Tibial nerve (tissue), 4 donors: ENCODE measurements around the gene ALKBH8. TPM values are rescaled to one million over a fixed set of nuclear protein-coding genes. Genes with fewer than 3 reads are reported as not detected.

ENCODE experiments used
- DNase-seq, 2 donors: peaks; one replicate each; pipeline ENCODE4 v3.0.0-alpha.2; 2019; ENCODE audit warnings: low spot score in 2 of 2
- H3K27ac ChIP-seq, 4 donors: fragments of 200-600 bp; sonication (generic) in 3 of 4; one replicate each; pipeline ENCODE4 v1.5.1; 2017 to 2019; ENCODE audit warnings: mild to moderate bottlenecking in 1 of 4
- H3K27me3 ChIP-seq, 2 donors: fragments of 200-600 bp; sonication (generic) in 1 of 2; one replicate each; pipeline versions ENCODE4 v1.5.1 to v1.6.0; 2017 to 2019
- H3K36me3 ChIP-seq, 3 donors: fragments of 200-600 bp; sonication (generic); one replicate each; pipeline ENCODE4 v1.5.1; 2018 to 2019
- H3K4me1 ChIP-seq, 4 donors: fragments of 200-600 bp; sonication (generic) in 3 of 4; one replicate each; pipeline ENCODE4 v1.5.1; 2017 to 2019
- H3K4me3 ChIP-seq, 4 donors: fragments of 200-600 bp; sonication (generic) in 3 of 4; one replicate each; pipeline ENCODE4 v1.5.1; 2017 to 2019; ENCODE audit warnings: mild to moderate bottlenecking in 1 of 4, moderate library complexity in 1 of 4
- H3K9me3 ChIP-seq, 4 donors: fragments of 200-600 bp; sonication (generic) in 3 of 4; one replicate each; pipeline ENCODE4 v1.5.1; 2017 to 2019
- CTCF ChIP-seq, 5 experiments: fragments of 200-600 bp in 3 of 5; fragments of 450-650 bp in 2 of 5; sonication (generic) in 3 of 5; IDR thresholded peaks; one replicate each; pipeline ENCODE4 v1.5.1; 2016 to 2019; ENCODE audit warnings: antibody characterized with exemption in 5 of 5, mild to moderate bottlenecking in 3 of 5, moderate library complexity in 2 of 5
- EP300 ChIP-seq, 2 donors: sonication (generic); formaldehyde crosslinking; IDR thresholded peaks; one replicate each; pipeline ENCODE4 v1.6.1; 2017; ENCODE audit warnings: antibody characterized with exemption in 2 of 2, mild to moderate bottlenecking in 1 of 2
- POLR2A ChIP-seq, 2 donors: fragments of 450-650 bp; IDR thresholded peaks; one replicate each; pipeline ENCODE4 v1.6.1; 2017; ENCODE audit warnings: antibody characterized with exemption in 2 of 2, mild to moderate bottlenecking in 2 of 2, moderate library complexity in 2 of 2
- WGBS, 2 donors: methylation state at CpG; one replicate each; pipeline ENCODE4 v1.1.5; 2018; 5-methylcytosine and 5-hydroxymethylcytosine counted together
- total RNA-seq, 4 donors: library from RNA; depleted of rRNA; stranded (reverse); fragments of >200 nt; gene quantifications; one replicate each; pipeline ENCODE4 v1.1.0, GENCODE V29; 2016

Gene ALKBH8
- total RNA-seq, 4 donors from 2014 or later, result 3.6 to 6.3 (median 5.5) TPM

- H3K27ac ChIP-seq, result no peak overlapping the region
- no peaks in the 10 kb centered on the region for H3K9me3 ChIP-seq
- peaks cover 0 to 35% (median 16%) of the 10 kb centered on the region in 4 donors for H3K4me1 ChIP-seq
- DNase-seq, result no peak
- no peak overlapping the region for H3K4me3 ChIP-seq
- no peaks in the 10 kb centered on the region for H3K27me3 ChIP-seq
- peaks cover 0 to 25% (median 0%) of the 10 kb centered on the region in 3 donors for H3K36me3 ChIP-seq
- TF ChIP-seq POLR2A (IDR thresholded peaks at IDR 0.05) (no peak), EP300 (IDR thresholded peaks at IDR 0.05) (no peak), CTCF (IDR thresholded peaks at IDR 0.05) (no peak)
These were observed 3.8 kb downstream of the ALKBH8 start for GRCh38 chr11:107561688-107562087.

- H3K27me3 ChIP-seq, result no peaks in the 10 kb centered on the region
- no peak overlapping the region for H3K4me3 ChIP-seq
- H3K4me1 ChIP-seq, result peaks cover 0 to 8% (median 0%) of the 10 kb centered on the region in 4 donors
- H3K36me3 ChIP-seq, result peaks cover 0 to 45% (median 0%) of the 10 kb centered on the region in 3 donors
- no peak for DNase-seq
- no peak overlapping the region for H3K27ac ChIP-seq
- 85 to 87% methylated on average over 4 of the region's 4 CpGs for WGBS, 2 donors
- TF ChIP-seq EP300 (IDR thresholded peaks at IDR 0.05) (no peak), CTCF (IDR thresholded peaks at IDR 0.05) (no peak), POLR2A (IDR thresholded peaks at IDR 0.05) (no peak)
- H3K9me3 ChIP-seq, result no peaks in the 10 kb centered on the region
These were observed 15.2 kb downstream of the ALKBH8 start for GRCh38 chr11:107550304-107550703.

GRCh38 chr11:107549954-107550285 lies 15.6 kb downstream of the ALKBH8 start:
- DNase-seq, result no peak
- H3K4me3 ChIP-seq, result no peak overlapping the region
- no peaks in the 10 kb centered on the region for H3K9me3 ChIP-seq
- peaks cover 0 to 45% (median 0%) of the 10 kb centered on the region in 3 donors for H3K36me3 ChIP-seq
- no peaks in the 10 kb centered on the region for H3K27me3 ChIP-seq
- no peak overlapping the region for H3K27ac ChIP-seq
- WGBS, 2 donors, result 90 to 96% methylated on average over 2 of the region's 2 CpGs
- TF ChIP-seq CTCF (IDR thresholded peaks at IDR 0.05) (no peak), POLR2A (IDR thresholded peaks at IDR 0.05) (no peak), EP300 (IDR thresholded peaks at IDR 0.05) (no peak)
- peaks cover 0 to 12% (median 0%) of the 10 kb centered on the region in 4 donors for H3K4me1 ChIP-seq

- Histone ChIP-seq H3K4me3 (no peak overlapping the region), H3K4me1 (peaks cover 0 to 17% (median 0%) of the 10 kb centered on the region in 4 donors), H3K27me3 (no peaks in the 10 kb centered on the region), H3K27ac (no peak overlapping the region), H3K36me3 (peaks cover 0 to 45% (median 0%) of the 10 kb centered on the region in 3 donors), H3K9me3 (no peaks in the 10 kb centered on the region)
- peak; percentile 62 to 86 (median 74) for TF ChIP-seq CTCF (IDR thresholded peaks at IDR 0.05)
- TF ChIP-seq EP300 (IDR thresholded peaks at IDR 0.05), result no peak
- no peak for DNase-seq
- WGBS, 2 donors, result 60 to 62% methylated on average over 6 of the region's 6 CpGs
These were observed 16.1 kb downstream of the ALKBH8 start for GRCh38 chr11:107549253-107549953.

GRCh38 chr11:107547961-107548360 lies 17.6 kb downstream of the ALKBH8 start:
- peaks cover 0 to 40% (median 0%) of the 10 kb centered on the region in 3 donors for H3K36me3 ChIP-seq
- H3K27me3 ChIP-seq, result no peaks in the 10 kb centered on the region
- no peak for DNase-seq
- TF ChIP-seq POLR2A (IDR thresholded peaks at IDR 0.05) (no peak), EP300 (IDR thresholded peaks at IDR 0.05) (no peak), CTCF (IDR thresholded peaks at IDR 0.05) (no peak)
- H3K4me3 ChIP-seq, result no peak overlapping the region
- H3K9me3 ChIP-seq, result no peaks in the 10 kb centered on the region
- peaks cover 0 to 20% (median 0%) of the 10 kb centered on the region in 4 donors for H3K4me1 ChIP-seq
- no peak overlapping the region for H3K27ac ChIP-seq
- WGBS, 2 donors, result 91 to 94% methylated on average over 4 of the region's 4 CpGs
